ENCODE results near the gene TMCC1. TPM values are rescaled to one million over a fixed set of nuclear protein-coding genes. Genes with fewer than 3 reads are reported as not detected.

The TMCC1 gene
- total and polyA plus RNA-seq, 10 of the 15 experiments (the other 5 are each of a cell fraction or from before 2014, with no cell fraction given) = 2.3 to 21.1 (median 8.4) TPM

GRCh38 chr3:129715854-129716253 is 177.7 kb downstream of the TMCC1 start:
- ChIA-PET SMC1A (ENCODE audit: uncharacterized antibody, unreplicated experiment) (interaction anchor here (0.6 to 1.3 kb wide), 3 partner anchors 25 to 70 kb away, joined by 3 read pairs; no protein-coding TSS in a partner anchor), RAD21 (ENCODE audit: unreplicated experiment) (interaction anchor here (0.7 kb wide), 1 partner anchor 141 kb away, joined by 5 read pairs; no protein-coding TSS in a partner anchor), CTCF (interaction anchor here (0.6 kb wide), 2 partner anchors 53 to 110 kb away, joined by 4 read pairs; no protein-coding TSS in a partner anchor), POLR2A (no interaction called here)
- Histone ChIP-seq H3K9me3 (replicated peaks; ENCODE audit: control insufficient read depth, insufficient read depth, low read length) (no peaks in the 10 kb centered on the region), H3K4me2 (ENCODE audit: control insufficient read depth, insufficient read depth) (no peak overlapping the region), H3K27ac (ENCODE audit: control insufficient read depth, insufficient read depth) (no peak overlapping the region), H4K20me1 (ENCODE audit: control insufficient read depth, insufficient read depth) (no peaks in the 10 kb centered on the region), H3K4me3 (no peak overlapping the region), H3K9ac (ENCODE audit: control insufficient read depth, insufficient read depth, low read length) (no peak overlapping the region), H2AFZ (ENCODE audit: control insufficient read depth, low read depth, low read length) (no peak overlapping the region), H3K4me1 (ENCODE audit: control insufficient read depth, insufficient read depth, low read length) (no peaks in the 10 kb centered on the region), H3K27me3 (replicated peaks in 1 of 2; ENCODE audit: control insufficient read depth in 2 of 2, insufficient read depth in 2 of 2, low read length in 1 of 2) (no peaks in the 10 kb centered on the region), H3K36me3 (ENCODE audit: control insufficient read depth in 2 of 2, insufficient read depth in 2 of 2, low read length in 1 of 2) (no peaks in the 10 kb centered on the region), H3K79me2 (ENCODE audit: control insufficient read depth, insufficient read depth, low read length) (no peaks in the 10 kb centered on the region)
- intact Hi-C loops (cut with micrococcal nuclease; ENCODE audit: unreplicated experiment) = no loop called here
- in situ Hi-C loops (cut with MboI) = no loop called here
- no peak for TF ChIP-seq EGR1 (IDR thresholded peaks at IDR 0.05; ENCODE audit: borderline replicate concordance in 1 of 2, low read depth in 2 of 2, low read length in 2 of 2)
- TF ChIP-seq ZNF274 (IDR thresholded peaks at IDR 0.05; ENCODE audit: insufficient read depth, insufficient read length) = no peak
- TF ChIP-seq KLF5 (IDR thresholded peaks at IDR 0.05; ENCODE audit: partially characterized antibody) = no peak
- no peak for TF ChIP-seq TBL1XR1 (IDR thresholded peaks at IDR 0.05; ENCODE audit: low read depth, low read length)
- no peak for TF ChIP-seq POLR2AphosphoS5 (IDR thresholded peaks at IDR 0.05; ENCODE audit: low read length)
- TF ChIP-seq ATF7 (IDR thresholded peaks at IDR 0.05; ENCODE audit: low read depth) = no peak
- no peak for TF ChIP-seq TCF7 (IDR thresholded peaks at IDR 0.05; ENCODE audit: borderline replicate concordance)
- TF ChIP-seq BACH1 (IDR thresholded peaks at IDR 0.05; ENCODE audit: borderline replicate concordance) = no peak
- TF ChIP-seq ZNF592 (IDR thresholded peaks at IDR 0.05) = no peak
- TF ChIP-seq ZNF24 (IDR thresholded peaks at IDR 0.05) = no peak
- TF ChIP-seq GATAD2B (conservative IDR thresholded peaks at IDR 0.05; ENCODE audit: low read depth) = no peak
- no peak for TF ChIP-seq RBBP5 (conservative IDR thresholded peaks at IDR 0.05)
- no peak for TF ChIP-seq DPF2 (IDR thresholded peaks at IDR 0.05)
- 35% methylated on average over 1 of the region's 2 CpGs for WGBS (ENCODE audit: insufficient coverage, insufficient replicate concordance, low lambda C conversion rate, missing lambda C conversion rate)
- DNase-seq (ENCODE audit: low read depth, low spot score) (no peak), ATAC-seq (no peak), FAIRE-seq (no peak)
- no TSS peak for BruUV-seq (replicated peaks)

Data from GM12878 (cell line).